GM12872 (cell line): Measurements from ENCODE around the gene RALGAPB.

Experiments
- CTCF ChIP-seq: IDR thresholded peaks from 3 replicates; pipeline ENCODE4 v1.5.1; 2011; ENCODE audit warnings: low read depth, mild to moderate bottlenecking, low read length, moderate library complexity; ENCODE audit not compliant: insufficient read depth

The RALGAPB gene

GRCh38 chr20:38601216-38602184 is 128.9 kb downstream of the RALGAPB start, which contains the start of gene ARHGAP40:
TSS of gene ARHGAP40 (plus strand) at chr20:38601809.
- TF ChIP-seq CTCF = 0 out of 3 replicates have a peak, but pooled peaks have one; percentile 11

GRCh38 chr20:38602185-38602581 is 129.5 kb downstream of the RALGAPB start:
- TF ChIP-seq CTCF = no peak

- TF ChIP-seq CTCF = no peak
These were observed 130.6 kb downstream of the RALGAPB start for GRCh38 chr20:38603286-38603685.

GRCh38 chr20:38604873-38605303 is 132.2 kb downstream of the RALGAPB start:
- TF ChIP-seq CTCF = no peak

GRCh38 chr20:38607351-38607750 is 134.7 kb downstream of the RALGAPB start:
- no peak for TF ChIP-seq CTCF

GRCh38 chr20:38608188-38608587 is 135.5 kb downstream of the RALGAPB start:
- no peak for TF ChIP-seq CTCF

- TF ChIP-seq CTCF = no peak
These were observed 137.2 kb downstream of the RALGAPB start for GRCh38 chr20:38609815-38610214.
